Activated T-cell treated with anti-CD3 and anti-CD28 coated beads, Interleukin-2, amount 50 U/mL, for 1 hour (primary cell): ENCODE measurements around the gene SOX18.
"Not testable (repeated sequence)": the region's sequence is repeated elsewhere in the genome, so short reads cannot be mapped to it uniquely, and the experiment has no call there.

Experiments used
- DNase-seq: peaks from one replicate; pipeline ENCODE4 v3.0.0-alpha.2; 2020

The SOX18 gene

DNA sequence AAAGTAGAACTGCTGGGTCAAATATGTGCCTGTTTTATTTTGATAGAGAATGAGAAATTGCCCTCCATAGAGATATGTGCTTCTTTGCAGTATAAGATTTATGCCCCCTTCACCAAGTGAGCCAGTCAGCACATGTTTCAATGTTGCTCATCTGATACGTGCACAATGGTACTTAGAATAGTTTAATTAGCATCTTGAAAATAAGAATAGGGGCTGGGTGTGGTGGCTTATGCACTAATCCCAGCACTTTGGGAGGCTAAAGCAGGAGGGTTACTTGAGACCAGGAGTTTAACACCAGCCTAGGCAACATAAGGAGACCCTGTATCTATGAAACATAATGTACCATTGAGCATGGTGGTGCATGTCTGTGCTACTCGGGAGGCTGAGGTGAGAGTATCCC is 33.8 kb downstream of the SOX18 start:
- DNase-seq: no peak

DNA sequence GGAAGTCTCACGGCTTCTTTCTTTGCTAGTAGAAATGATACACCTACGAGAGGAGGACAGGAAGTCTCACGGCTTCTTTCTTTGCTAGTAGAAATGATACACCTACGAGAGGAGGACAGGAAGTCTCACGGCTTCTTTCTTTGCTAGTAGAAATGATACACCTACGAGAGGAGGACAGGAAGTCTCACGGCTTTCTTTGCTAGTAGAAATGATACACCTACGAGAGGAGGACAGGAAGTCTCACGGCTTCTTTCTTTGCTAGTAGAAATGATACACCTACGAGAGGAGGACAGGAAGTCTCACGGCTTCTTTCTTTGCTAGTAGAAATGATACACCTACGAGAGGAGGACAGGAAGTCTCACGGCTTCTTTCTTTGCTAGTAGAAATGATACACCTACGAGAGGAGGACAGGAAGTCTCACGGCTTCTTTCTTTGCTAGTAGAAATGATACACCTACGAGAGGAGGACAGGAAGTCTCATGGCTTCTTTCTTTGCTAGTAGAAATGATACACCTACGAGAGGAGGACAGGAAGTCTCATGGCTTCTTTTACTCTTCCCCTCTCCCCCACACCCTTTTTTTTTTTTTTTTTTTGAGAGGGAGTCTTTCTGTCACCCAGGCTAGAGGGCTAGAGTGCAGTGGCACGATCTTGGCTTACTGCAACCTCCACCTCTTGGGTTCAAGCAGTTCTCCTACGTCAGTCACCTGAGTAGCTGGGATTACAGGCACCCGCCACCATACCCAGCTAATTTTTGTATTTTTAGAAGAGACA is 36.9 kb downstream of the SOX18 start:
- DNase-seq: not testable (repeated sequence)

GRCh38 chr20:64011366-64011779 is 38.1 kb downstream of the SOX18 start:
- no peak for DNase-seq

- DNase-seq: no peak
These were observed 38.7 kb downstream of the SOX18 start for GRCh38 chr20:64010711-64011237.

DNA sequence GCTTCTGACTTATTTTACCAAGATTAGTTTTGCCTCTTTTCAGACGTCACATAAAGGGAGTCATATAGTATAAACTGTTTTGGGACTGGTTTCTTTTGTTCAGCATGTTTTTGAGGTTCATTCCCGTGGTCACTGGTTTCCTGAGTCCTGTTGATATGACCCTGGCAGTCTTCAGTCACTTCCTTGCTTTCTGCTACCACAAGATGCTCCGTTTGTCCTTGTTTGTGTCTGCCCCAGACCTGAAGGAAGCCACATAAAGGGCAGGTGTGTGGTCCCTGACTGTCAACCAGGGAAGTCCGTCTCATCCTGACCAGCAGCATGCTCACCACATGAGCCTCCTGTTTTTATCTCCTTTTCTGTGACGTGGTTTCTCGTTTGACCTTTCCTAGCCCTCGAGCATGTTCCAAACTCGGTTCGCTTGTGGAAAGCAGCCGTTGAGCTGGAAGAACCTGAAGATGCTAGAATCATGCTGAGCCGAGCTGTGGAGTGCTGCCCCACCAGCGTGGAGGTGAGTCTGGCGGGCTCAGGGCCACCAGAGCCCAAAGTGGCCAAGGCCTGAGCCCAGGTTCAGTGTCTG is 39.5 kb downstream of the SOX18 start:
- no peak for DNase-seq

DNA sequence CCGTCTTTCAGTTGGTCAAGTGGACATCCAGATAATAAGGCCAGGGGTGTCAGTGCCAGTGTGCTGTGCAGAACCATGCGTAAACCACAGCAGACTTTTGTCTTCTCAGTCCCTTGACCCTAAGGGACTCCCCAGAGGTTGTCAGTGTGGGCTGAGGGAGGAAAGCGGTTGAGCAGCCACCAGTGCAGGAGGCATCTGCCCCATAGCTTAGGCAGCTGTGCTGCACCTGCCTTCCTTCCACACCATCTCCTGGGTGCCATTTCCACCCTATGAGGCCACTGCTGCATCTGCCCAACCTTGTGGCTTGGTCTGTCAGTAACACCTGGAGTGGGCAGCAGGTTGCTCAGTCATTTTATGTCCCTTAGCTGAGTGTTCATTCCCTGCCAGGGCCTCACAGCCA is 42.5 kb downstream of the SOX18 start:
- no peak for DNase-seq

DNA sequence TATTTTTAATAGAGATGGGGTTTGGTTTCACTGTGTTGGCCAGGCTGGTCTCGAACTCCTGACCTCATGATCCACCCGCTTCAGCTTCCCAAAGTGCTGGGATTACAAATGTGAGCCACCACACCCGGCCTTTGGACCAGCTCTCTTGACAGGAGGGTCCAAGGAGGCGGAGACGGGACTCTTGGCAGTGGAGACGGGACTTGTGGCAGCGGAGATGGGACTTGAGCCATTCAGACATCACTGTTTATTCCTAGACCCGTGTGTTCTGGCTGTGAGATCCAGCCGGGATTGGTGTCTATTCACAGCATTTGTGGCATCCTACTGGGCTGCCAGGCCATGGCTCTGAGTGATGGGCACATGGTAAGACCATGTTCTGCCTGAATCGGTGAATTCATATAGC is 42.9 kb downstream of the SOX18 start:
- no peak for DNase-seq

DNA sequence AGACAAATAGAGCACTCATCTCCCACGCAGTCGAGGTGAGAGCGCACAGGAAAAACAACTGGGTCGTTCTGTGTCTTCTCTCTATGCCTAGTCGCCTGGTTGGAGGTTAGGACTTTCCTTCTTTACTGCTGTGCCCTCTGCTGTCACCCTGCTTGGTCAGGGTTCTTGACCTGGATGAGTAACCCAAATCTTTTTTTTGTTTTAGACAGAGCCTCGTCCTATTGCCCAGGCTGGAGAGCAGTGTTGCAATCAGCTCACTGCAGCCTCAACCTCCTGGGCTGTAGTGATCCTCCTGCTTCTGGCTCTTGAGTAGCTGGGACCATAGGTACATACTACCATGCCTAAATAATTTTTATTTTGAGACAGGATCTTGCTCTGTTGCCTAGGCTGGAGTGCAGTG is 44.0 kb downstream of the SOX18 start:
- DNase-seq: no peak

DNA sequence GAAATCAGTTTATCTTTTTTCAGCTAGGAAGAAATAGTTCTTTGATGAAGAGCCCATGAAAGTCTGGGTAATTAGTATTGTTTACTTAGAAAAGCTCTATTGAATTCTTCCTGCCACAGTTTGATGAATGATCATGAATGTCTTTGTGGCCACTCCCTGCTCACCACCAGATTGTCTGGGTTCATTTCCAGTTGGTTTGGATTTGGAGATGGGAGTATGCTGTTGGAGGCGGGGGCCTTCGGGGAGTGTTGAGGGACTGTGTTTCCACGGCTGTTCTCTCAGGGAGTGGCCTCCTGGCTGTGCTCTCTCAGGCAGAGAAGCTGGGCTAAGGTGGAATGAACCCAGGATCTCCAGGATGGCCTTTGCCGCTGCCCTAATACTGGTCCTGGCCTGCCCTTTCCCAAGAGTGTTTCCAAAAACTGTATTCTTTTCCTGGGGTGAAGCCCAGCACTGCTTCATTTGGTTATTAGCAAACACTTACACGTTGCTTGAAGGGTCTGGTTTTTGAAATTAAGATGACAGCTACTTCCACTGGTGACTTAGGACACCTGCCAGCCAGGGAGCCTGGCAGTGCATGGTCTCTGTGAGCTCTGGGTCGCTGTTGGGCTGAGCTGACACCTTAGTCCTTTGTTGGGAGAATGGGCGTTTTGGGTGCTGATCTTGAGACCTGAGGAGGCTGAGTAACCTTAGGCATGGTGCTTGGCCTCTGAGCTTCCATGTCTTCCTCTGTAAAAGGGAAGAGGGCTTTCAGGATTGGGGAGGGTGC is 45.3 kb downstream of the SOX18 start:
- DNase-seq: no peak

DNA sequence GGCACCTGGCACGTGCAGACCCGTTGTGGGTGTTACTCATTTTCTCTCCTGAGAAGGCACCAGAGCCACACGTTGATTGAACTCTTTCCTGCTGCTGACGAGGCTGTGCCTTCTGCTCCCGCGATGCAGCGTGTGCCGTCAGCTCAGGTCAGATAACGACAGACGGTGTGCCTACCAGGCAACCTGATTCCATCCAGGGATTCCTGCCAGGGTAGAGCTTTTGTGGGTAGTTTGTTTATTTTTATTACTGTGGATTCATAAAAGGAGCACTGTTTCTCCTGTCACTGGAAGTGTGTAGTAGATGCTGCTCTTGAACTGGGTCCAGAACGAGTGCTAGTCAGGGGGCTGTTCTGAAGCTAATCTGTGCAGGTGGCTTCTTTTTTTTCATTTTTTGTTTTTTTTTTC is 47.8 kb downstream of the SOX18 start:
- no peak for DNase-seq

- DNase-seq: no peak
These were observed 48.5 kb downstream of the SOX18 start for GRCh38 chr20:64000906-64001305.
